Measurements from ENCODE around the gene PRDM5.

The PRDM5 gene

DNA sequence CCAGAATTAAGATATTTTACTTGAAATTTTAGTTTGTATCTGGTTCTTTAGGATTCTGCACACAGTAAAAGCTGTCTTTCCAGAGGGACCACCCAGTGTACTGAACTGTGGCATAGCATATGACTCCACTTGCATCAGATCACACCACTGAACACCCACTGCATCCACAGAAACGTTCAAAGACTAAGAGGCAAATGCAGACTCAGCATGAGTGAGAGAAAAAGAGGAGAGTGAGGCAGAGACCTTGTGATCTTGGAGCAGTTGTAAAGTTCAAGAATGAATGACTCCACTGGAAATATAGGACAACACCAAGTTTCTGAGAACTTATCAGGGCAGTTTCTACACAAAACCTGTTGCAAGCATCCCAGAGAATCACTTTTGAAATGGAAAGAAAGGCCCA lies 20.8 kb downstream of the PRDM5 start:
- TF ChIP-seq RAD21 (IDR thresholded peaks at IDR 0.05; ENCODE audit: low read depth) (no peak), YY1 (IDR thresholded peaks at IDR 0.05; ENCODE audit: low read depth) (no peak), ZBTB7A (IDR thresholded peaks at IDR 0.05; ENCODE audit: low read depth) (no peak), NFIC (IDR thresholded peaks at IDR 0.05) (no peak), TEAD4 (IDR thresholded peaks at IDR 0.05) (no peak), CREB1 (IDR thresholded peaks at IDR 0.05; ENCODE audit: low read depth) (no peak), EGR1 (IDR thresholded peaks at IDR 0.05) (no peak), EP300 (IDR thresholded peaks at IDR 0.05; ENCODE audit: borderline replicate concordance) (no peak), TCF12 (IDR thresholded peaks at IDR 0.05; ENCODE audit: low read depth) (no peak), CEBPB (IDR thresholded peaks at IDR 0.05) (no peak), FOXM1 (IDR thresholded peaks at IDR 0.05; ENCODE audit: borderline replicate concordance, low read depth) (no peak), TAF1 (IDR thresholded peaks at IDR 0.05; ENCODE audit: low read depth) (no peak)
- TF ChIP-seq, protein P1, sequence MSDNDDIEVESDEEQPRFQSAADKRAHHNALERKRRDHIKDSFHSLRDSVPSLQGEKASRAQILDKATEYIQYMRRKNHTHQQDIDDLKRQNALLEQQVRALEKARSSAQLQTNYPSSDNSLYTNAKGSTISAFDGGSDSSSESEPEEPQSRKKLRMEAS (IDR thresholded peaks at IDR 0.05): no peak
- TF ChIP-seq, protein P2, sequence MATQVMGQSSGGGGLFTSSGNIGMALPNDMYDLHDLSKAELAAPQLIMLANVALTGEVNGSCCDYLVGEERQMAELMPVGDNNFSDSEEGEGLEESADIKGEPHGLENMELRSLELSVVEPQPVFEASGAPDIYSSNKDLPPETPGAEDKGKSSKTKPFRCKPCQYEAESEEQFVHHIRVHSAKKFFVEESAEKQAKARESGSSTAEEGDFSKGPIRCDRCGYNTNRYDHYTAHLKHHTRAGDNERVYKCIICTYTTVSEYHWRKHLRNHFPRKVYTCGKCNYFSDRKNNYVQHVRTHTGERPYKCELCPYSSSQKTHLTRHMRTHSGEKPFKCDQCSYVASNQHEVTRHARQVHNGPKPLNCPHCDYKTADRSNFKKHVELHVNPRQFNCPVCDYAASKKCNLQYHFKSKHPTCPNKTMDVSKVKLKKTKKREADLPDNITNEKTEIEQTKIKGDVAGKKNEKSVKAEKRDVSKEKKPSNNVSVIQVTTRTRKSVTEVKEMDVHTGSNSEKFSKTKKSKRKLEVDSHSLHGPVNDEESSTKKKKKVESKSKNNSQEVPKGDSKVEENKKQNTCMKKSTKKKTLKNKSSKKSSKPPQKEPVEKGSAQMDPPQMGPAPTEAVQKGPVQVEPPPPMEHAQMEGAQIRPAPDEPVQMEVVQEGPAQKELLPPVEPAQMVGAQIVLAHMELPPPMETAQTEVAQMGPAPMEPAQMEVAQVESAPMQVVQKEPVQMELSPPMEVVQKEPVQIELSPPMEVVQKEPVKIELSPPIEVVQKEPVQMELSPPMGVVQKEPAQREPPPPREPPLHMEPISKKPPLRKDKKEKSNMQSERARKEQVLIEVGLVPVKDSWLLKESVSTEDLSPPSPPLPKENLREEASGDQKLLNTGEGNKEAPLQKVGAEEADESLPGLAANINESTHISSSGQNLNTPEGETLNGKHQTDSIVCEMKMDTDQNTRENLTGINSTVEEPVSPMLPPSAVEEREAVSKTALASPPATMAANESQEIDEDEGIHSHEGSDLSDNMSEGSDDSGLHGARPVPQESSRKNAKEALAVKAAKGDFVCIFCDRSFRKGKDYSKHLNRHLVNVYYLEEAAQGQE (IDR thresholded peaks at IDR 0.05; ENCODE audit: low read depth): no peak
- TF ChIP-seq, protein P3, sequence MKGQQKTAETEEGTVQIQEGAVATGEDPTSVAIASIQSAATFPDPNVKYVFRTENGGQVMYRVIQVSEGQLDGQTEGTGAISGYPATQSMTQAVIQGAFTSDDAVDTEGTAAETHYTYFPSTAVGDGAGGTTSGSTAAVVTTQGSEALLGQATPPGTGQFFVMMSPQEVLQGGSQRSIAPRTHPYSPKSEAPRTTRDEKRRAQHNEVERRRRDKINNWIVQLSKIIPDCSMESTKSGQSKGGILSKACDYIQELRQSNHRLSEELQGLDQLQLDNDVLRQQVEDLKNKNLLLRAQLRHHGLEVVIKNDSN (IDR thresholded peaks at IDR 0.05): no peak

- no peak for TF ChIP-seq CREB1 (IDR thresholded peaks at IDR 0.05; ENCODE audit: low read depth)
- no peak for TF ChIP-seq EGR1 (IDR thresholded peaks at IDR 0.05)
- TF ChIP-seq FOXM1 (IDR thresholded peaks at IDR 0.05; ENCODE audit: borderline replicate concordance, low read depth): no peak
- TF ChIP-seq ZBTB7A (IDR thresholded peaks at IDR 0.05; ENCODE audit: low read depth): no peak
- no peak for TF ChIP-seq YY1 (IDR thresholded peaks at IDR 0.05; ENCODE audit: low read depth)
- TF ChIP-seq, protein P2 (IDR thresholded peaks at IDR 0.05; ENCODE audit: low read depth): no peak
Observed at GRCh38 chr4:120897981-120898719, 24.4 kb downstream of the PRDM5 start.

- TF ChIP-seq, protein P1 (IDR thresholded peaks at IDR 0.05): no peak
- TF ChIP-seq CEBPB (IDR thresholded peaks at IDR 0.05): no peak
- TF ChIP-seq TCF12 (IDR thresholded peaks at IDR 0.05; ENCODE audit: low read depth): no peak
- TF ChIP-seq RAD21 (IDR thresholded peaks at IDR 0.05; ENCODE audit: low read depth): no peak
- no peak for TF ChIP-seq TEAD4 (IDR thresholded peaks at IDR 0.05)
- no peak for TF ChIP-seq ZBTB7A (IDR thresholded peaks at IDR 0.05; ENCODE audit: low read depth)
Observed at GRCh38 chr4:120895554-120895953, 27.0 kb downstream of the PRDM5 start.

DNA sequence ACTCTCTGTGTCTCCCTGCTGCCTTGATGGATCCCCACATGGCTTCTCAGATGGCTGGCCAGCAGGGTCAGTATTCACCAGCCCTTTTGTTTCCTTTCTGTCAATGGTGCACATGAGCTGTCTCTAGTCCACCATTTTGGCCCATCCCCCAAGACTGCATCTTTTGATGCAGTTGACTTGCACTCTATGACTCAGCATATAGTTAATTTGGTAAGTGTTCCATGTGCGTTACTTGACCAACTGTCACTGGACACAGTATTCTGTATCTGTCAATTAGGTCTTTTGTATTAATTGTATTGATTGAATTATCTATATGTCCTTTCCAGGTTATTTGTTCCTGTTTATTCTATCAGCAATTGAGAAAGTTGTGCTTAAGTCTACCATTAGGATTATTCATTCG lies 29.2 kb downstream of the PRDM5 start:
- TF ChIP-seq YY1 (IDR thresholded peaks at IDR 0.05; ENCODE audit: low read depth): no peak
- no peak for TF ChIP-seq TCF12 (IDR thresholded peaks at IDR 0.05; ENCODE audit: low read depth)
- TF ChIP-seq, protein P1 (IDR thresholded peaks at IDR 0.05): no peak
- no peak for TF ChIP-seq TEAD4 (IDR thresholded peaks at IDR 0.05)

DNA sequence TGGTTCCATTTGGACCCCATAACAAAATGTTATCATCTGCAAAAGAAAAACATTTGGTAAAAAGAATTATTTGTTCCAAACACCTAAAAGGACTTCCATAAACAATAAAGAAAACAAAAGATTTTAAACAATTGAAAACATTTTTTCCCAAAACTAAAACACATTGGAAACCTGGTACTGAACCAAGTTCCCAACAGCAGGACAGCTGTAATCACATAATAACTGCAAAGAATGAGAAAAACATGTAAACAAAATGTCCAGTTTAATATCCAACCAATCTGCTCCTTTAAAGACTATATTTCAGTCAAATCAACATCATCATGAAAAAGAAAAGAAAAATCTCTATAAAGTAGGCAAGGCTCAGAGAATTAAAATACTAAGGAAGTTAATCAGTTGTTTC lies 36.3 kb downstream of the PRDM5 start:
- TF ChIP-seq YY1 (IDR thresholded peaks at IDR 0.05; ENCODE audit: low read depth) (no peak), EGR1 (IDR thresholded peaks at IDR 0.05) (no peak), NFIC (IDR thresholded peaks at IDR 0.05) (no peak), TCF12 (IDR thresholded peaks at IDR 0.05; ENCODE audit: low read depth) (no peak), CEBPB (IDR thresholded peaks at IDR 0.05) (no peak), EP300 (IDR thresholded peaks at IDR 0.05; ENCODE audit: borderline replicate concordance) (no peak), CREB1 (IDR thresholded peaks at IDR 0.05; ENCODE audit: low read depth) (no peak), RAD21 (IDR thresholded peaks at IDR 0.05; ENCODE audit: low read depth) (no peak)
- TF ChIP-seq, protein P2 (IDR thresholded peaks at IDR 0.05; ENCODE audit: low read depth): no peak
- TF ChIP-seq, protein P1 (IDR thresholded peaks at IDR 0.05): no peak
- TF ChIP-seq, protein P3 (IDR thresholded peaks at IDR 0.05): no peak
